ENCODE results near the gene GRIK3.
"Not testable (repeated sequence)": the region's sequence is repeated elsewhere in the genome, so short reads cannot be mapped to it uniquely, and the experiment has no call there.

The GRIK3 gene

DNA sequence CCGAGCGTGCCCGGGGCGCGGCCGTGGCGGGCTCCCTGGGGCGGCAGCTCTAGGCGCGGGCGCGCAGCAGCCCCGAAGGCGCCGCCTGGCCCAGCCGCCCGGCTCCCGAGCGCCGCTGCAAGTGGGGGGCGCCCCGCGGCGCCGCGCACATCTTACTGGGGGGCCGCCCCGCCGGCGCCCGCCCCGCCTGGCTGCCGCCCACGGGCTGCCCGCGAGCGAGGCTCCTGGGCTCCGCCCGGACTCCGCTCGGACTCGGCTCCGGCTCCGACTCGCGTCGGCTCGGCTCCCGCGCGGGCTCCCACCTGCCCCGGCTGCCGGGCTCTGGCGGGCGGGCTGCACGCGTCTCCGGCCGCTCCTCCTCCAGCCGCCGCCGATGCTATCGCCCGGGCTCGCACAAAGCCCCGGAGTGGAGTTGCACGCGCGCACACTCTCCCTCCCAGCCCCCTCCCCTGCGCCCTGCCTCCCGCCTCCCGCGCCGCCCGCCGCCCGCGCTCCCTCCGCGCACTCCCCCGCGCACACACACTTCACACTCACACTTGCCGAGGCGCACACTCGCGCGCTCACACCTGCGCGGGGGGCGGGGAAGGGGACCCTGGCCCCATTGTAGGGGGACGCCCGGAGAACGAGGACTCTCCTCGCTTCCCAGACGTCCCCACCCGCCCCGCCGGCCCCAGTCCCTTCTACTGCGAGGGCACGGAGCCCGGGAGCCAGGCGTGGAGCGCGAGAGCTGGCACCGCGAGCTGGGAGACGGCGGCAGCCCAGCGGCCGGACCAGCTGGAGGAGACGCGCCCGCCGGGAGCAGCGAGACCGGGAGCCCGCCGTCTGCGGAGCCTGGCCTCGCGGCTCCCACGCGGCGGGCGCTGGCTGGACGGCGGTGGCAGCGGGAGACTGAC, at the start of gene GRIK3:
GRIK3 (minus strand) TSS at position 395 of the 893 bp plus-strand sequence. CDS start 407 bp downstream, outside the sequence.
- no peak for DNase-seq (ENCODE audit: low read depth)

DNA sequence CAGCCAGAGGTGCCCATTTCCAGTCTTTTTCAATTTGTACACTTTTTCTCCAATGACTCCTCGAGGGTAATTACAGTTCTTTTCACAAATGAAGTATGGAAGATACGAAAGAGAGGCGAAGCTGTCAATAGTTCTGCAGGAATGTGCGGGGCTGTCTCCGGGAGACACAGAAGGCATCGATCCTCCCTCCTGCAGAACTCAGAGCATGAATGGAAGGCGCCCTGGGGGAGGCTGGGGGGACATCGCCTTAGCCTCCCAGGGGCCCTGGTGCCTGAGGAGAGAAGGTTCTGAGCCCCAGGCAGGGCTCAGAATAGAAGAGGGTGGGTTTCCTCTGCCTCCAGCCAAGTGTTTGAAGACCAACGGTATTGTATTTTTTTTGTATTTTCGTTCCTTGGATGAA, 49.7 kb upstream of the GRIK3 start:
- DNase-seq (ENCODE audit: low read depth): no peak

DNA sequence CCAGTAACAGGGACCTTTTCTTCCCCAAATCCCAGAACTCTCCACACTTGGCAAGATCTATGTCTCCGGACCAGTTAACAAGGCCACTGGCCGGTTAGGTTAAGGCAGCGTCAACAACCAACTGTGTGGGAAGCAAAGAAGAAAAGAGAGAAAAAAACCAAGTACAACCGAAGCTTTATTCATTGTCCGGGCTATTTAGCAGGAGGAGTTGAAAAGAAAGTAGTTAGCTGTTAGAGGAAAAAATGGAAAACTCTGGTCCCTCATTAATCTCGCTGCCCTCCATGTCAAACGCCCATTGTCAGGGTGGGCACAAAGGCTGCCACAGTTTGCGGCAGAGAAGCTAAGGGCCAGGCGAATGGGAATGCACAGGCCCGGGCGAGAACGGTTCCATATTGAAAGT, 49.3 kb upstream of the GRIK3 start:
- DNase-seq (ENCODE audit: low read depth): no peak

DNA sequence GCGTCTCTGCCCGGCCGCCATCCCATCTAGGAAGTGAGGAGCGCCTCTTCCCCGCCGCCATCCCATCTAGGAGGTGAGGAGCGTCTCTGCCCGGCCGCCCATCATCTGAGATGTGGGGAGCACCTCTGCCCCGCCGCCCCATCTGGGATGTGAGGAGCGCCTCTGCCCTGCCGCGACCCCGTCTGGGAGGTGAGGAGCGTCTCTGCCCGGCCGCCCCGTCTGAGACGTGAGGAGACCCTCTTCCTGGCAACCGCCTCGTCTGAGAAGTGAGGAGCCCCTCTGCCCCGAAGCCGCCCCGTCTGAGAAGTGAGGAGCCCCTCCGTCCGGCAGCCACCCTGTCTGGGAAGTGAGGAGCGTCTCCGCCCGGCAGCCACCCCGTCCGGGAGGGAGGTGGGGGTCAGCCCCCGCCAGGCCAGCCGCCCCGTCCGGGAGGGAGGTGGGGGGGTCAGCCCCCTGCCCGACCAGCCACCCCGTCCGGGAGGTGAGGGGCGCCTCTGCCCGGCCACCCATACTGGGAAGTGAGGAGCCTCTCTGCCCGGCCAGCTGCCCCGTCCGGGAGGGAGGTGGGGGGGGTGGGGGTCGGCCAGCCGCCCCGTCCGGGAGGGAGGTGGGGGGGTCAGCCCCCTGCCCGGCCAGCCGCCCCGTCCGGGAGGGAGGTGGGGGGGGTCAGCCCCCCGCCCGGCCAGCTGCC, 46.1 kb upstream of the GRIK3 start:
- DNase-seq (ENCODE audit: low read depth): not testable (repeated sequence)

DNA sequence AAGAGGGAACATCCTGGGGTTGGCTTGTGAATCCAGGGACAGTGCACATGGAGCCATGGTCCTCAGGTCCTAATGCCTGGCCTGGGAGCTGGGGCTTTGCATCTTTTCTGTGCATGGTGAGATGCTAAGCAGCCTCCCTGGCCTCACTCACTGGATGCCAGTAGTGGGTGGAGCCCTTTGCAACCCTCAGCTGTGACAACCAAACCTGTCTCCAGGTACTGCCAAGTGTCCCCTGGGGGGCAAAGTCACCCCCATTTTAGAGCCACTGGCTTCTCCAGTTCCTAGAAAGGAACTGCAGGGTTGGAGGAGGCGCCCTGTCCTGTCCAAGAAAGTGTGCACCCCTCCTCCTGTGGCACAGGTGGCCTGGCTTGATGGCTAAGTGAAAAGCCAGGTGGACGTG, 44.6 kb upstream of the GRIK3 start:
- no peak for DNase-seq (ENCODE audit: low read depth)

DNA sequence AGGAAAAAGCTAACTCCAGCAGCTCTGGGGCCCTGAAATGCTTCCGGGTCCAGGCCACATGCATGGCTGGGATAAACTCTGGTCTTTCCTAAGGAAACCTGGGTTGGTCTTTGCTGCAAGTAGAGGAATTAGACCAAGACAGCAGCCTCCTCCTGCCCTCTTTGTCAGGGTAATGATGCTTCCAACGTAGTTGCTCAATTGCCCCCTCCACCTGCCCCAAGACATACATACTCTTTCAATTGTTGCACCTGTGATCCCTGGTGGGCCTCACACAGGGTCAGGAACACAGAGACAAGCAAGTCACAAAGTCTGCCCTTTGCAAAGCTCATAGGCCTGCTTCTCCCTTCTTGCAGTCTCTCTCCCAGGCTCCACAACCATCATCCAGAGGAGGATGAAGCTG, 41.9 kb upstream of the GRIK3 start:
- no peak for DNase-seq (ENCODE audit: low read depth)

DNA sequence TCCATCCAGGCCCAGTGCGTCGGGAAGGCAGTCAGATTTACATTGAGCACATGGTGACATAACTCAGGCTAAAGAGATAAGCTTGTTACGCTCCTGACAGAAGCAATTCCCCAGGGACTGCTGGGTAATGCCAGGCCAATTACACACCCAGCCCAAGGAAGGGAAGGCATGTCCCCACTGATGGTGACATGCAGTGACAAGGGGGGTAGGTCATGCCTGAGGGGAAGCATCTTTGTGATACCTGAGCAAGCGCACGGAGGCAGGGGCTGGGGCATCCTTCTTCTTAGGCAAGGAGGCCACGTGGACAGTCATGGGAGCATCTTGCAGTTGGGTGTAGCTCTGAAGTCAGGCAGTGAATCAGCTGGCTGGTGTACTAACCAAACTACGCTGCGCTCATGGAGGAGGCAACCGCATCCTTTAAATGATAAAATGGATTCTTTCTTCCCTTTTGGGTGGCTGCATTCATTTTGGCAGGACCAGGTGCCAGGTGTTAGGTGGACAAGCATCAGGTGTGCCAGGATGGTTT, 39.6 kb upstream of the GRIK3 start:
- DNase-seq (ENCODE audit: low read depth): no peak

DNA sequence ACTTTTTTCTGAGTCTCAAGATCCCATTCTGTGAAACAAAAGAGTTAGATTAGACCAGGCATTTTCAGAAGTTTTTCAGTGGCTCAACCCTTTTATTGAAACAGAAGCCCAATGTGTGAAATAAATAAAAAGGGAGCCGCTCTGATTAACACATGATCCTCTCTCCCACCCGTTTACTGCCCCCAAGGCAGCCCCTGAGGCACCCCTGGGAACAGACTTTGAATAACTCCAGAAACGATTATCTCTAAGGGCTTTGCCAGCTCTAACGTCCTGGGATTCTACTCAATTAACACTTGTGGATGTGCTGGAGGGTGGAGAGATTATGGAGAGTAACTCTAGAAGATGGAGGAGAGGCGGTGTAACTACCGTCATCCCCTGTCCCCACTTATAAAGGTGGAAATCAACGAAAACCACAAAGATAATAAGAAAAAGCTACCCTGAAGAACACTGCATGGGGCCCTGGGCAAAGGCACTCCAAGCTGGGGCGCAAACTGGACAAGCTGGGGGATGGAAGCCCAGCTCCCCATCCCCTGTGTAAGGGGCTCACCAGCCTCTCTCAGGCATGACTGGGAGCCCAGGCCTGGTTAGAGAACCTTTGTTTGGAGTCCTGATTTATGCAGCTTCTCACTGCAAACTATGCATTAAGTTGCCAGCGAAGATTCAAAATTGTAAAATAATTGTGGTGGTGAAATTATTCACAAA, 39.0 kb upstream of the GRIK3 start:
- DNase-seq (ENCODE audit: low read depth): no peak

DNA sequence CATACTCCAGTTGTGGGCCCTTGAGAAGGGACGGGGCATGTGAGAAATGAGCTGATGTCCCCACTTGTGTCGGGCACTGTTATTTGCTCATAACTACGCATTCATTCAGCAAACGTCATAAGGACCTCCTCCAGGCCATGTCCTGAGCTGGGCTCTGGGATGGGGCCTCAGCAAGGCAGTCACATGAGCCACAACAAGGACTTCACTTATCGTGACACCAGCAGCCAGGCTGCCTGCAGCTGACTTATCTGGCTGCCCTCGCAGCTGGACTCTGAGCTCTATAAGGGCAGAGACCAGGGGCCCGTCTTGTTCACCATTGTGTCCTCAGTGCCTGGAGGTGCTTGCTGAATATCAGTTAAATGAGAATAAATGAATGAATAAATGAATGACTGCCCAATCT, 37.5 kb upstream of the GRIK3 start:
- no peak for DNase-seq (ENCODE audit: low read depth)

DNA sequence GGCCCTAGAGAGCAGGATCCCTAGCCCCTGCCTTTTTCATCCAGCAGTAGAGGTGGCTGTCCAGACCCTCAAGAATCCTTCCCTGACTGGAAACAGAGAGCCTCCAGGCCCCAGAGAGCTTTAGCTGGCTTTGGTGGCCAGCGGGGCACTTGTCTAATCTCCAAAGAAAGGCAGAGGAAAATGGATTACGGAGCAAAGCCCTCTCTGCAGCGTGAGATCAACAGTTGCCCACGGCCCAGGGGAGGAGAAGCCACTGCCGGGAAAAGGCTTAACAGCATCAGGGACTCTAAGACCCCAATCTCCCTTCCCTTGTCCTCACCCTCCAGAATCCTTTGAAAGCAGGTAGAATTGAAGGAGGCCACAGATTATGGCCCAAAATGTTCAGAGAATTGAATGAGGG, 35.8 kb upstream of the GRIK3 start:
- DNase-seq (ENCODE audit: low read depth): no peak

DNA sequence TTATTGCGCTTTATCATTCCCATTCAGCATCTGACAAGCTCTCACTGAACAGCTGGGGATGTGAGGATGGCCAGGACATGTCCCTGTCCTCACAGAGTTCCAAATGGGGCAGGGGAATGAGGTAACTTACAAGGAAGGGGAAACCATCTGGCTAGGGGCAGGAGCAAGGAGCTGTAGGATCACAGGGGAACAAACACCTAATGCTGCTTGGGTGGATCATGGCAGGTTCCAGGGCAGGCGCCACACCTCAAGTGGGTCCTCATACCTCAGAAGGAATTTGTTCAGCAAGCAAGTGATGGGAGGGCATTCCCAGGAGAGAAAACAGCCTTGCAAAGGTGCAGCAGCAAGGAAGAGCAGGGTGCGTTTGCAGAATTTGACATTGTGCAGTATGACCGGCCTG, 35.1 kb upstream of the GRIK3 start:
- no peak for DNase-seq (ENCODE audit: low read depth)

DNA sequence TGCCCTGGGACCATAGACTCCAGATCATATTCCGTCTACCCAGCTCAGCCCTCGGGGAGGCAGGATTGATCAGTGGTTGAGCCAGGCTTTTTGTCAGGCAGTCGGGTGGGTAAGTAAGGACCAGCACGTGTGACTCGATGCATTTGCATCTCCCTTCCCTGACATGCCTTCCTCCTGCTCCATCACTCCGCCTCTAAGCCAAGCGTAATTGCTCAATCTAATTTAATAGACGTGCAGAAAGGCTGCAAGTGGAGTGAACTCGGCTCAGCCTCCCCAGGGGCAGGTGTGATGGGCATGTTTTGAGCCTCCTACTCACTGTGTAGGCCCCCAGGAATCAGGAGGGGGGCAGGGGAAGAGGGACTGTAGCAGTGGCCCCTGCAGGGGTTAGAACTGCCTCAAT, 34.6 kb upstream of the GRIK3 start:
- no peak for DNase-seq (ENCODE audit: low read depth)

DNA sequence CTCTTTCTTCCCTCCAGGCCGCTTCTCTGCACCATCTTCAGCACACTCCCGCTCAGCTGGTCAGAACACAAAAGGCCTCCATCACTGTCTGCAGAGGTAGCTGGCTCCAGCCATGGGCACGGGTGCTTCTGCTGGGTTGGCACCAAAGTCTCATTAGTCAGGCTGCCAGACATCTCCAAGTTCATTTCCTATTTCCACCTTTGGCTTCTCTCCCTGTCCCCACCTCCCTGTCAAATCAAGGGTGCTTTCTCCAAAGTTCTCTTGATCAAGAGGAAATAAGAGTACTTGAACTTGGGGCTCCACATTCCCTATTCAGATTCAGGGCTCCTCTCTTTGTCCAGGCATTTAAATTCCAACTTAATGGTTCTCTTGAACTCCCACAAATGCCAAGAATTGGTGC, 33.9 kb upstream of the GRIK3 start:
- no peak for DNase-seq (ENCODE audit: low read depth)

DNA sequence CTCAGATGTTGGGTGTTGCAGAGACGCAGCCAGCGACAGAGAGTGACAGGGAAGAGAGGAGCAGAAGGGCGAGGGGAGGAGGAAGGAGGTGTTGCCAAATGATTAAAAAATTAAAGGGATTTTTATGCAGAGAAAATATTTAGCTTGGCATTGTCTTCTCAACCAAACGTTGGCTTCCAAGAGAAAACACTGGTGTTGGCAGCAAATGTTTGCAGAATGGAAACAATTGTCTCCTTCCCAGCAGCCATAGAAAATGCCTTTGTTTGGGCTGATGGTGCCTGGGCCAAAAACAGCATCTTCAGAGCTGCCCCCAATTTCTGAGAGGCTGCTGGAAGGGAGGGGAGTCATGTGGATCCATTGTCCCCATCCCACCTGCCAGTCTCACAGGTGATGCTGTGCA, 29.7 kb upstream of the GRIK3 start:
- DNase-seq (ENCODE audit: low read depth): no peak

DNA sequence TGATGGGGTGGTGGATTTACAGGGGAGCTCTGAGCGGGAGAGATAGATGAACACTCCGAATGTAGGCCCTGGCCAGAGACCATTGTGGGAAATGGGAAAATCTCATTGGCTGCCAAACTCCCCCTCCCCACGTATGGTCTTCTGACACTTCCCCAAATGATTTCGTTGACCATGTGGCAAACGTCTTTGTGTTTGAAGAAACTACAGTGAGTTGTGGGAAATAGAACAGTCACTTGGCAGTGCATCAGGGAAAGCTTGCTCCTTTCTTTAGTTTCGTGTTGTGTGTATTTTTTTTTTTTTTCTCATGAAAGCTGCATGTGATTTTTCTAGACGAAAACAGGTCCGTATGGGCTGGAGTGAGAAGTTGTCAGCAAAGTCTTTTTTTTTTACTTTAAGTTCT, 25.0 kb upstream of the GRIK3 start:
- no peak for DNase-seq (ENCODE audit: low read depth)

DNA sequence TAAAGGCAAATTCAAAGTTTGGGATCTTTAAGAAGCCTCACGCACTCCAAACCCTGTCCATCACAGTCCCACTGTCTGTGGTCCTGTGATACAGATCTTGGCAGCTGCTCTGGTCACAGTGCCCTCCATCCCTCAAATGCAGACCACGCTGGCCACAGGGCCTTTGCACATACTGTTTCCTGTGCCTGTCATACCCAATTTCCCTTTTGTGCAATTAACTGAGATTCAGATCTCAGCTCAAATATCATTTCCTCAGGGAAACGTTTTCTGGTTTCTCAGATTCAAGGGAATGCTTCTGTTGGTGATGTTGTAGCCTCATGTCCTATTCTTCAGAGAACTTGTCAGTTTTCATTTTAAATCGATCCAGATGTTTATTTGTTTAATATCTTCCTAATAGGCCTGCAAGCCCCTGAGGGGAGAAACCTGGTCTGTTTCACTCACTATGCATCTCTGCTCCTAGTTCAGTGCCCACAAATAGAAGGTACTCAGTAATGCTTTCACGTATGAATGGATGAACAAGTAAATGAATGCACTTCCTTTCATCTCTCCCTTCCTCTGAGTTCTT, 24.2 kb upstream of the GRIK3 start:
- DNase-seq (ENCODE audit: low read depth): no peak

DNA sequence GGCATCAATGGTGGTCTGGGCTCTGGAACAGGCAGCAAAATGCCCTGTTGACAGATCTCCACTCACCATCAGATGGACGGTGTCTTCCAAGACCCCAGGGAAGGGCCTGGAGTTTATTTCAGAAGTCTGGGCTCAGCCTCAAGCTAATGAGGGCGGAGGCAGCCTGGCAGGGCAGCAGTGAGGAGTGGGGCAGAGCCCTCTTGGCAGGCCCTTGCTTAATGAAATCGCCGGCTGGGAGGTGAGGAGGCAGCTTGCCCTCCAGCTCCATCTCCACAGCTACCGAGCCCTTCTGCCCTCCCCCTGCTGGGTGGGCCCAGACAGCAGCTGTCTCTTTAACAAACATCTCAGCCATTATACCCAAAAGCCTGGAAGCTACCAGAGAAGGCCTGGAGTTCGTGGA, 22.0 kb upstream of the GRIK3 start:
- no peak for DNase-seq (ENCODE audit: low read depth)

DNA sequence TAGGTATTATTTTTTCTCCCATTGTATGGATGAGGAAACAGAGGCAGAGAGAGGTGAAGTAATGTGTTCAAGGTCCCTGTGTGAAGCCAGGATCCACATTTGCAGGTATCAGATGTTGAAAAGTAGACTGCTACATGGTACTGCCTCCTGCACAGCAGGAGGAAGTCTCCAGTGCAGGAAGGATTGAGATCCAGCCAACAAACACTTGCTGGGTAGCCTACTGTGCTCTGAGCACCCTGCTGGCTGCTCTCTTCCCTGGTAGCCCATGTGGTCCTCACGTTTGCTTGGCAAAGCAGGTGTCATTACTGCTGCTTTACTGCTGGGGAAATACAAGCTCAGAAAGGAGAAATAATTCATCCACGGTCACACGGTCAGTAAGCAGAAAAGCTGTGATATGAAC, 21.3 kb upstream of the GRIK3 start:
- DNase-seq (ENCODE audit: low read depth): no peak

DNA sequence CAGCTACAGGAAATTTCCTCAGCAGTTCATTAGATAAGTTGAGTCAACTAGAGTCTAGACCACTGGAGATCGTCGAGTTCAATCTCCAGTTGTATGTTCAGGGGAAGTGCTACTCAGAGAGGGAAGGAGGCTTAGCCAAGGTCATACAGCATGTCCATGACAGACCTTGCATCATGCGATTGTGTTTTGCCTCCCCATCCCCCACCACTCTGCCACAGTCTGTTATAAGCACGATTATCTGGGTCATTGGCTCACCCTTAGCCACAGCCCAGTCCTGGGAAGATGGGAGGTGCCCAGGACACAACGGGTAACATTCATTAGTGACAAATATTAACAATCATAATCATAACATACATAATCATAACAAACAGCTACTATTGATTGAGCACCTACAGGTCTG, 18.9 kb upstream of the GRIK3 start:
- DNase-seq (ENCODE audit: low read depth): no peak

DNA sequence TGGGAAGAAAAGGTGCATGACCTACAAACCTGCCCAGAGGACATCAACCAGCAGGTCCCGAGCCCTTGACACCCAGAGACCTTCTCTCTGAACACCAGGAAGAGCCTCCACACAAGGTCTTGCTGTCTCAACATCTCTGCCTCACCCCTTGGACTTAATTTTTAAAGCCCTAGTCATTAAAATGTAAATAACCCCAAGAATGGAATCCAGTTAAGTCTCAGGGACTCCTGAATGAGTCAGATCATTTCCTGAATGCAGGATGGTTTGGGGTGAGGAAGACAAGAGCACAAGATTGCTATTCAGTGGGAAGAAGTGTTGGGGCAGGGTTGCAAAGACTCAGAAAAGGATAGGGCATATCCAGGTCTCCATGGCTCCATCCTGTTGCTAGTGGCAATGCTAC, 17.8 kb upstream of the GRIK3 start:
- no peak for DNase-seq (ENCODE audit: low read depth)

DNA sequence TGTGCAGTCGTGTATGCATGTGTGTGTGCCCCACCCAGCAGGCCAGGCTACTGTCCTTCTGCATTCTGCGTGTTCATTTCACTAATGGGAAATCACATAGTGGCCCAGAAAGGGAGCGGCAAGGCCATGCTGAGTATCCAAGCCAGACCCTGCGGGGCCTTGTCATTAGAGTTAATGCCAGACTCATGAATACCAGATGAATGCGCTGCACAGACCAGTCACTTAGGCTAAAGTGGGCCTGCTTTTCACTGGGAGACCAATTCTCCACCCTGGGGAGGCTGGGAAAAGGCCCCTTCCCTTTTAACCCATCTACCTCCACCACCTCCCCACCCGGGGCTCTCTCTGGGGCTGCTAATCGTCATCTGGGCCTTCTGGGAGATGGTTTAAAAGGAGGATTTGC, 17.0 kb upstream of the GRIK3 start:
- DNase-seq (ENCODE audit: low read depth): no peak

DNA sequence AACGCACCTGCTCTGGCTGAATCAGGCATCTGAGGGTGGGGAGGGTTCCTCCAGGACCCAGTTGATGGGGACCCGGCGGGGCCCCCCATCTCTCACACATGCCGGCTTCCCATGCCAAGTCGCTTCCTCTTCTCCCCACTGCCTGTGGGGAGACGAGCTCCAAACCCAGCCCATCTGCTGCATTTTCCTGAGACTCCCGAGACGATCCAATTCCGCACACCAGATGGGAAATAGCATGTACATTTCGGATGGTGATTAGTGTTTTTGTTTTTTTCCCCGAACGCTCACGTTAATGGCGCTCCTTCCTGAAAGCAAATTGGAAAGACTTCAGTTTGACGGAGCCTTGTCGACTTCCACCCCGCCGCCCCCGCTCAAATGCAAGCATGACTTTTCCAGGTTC, 13.2 kb upstream of the GRIK3 start:
- no peak for DNase-seq (ENCODE audit: low read depth)
